HL-60 (cell line): Measurements from ENCODE around the gene LUM.

ENCODE experiments used
- POLR2AphosphoS5 ChIP-seq: IDR thresholded peaks from 2 replicates; pipeline ENCODE4 v1.6.1; 2012; ENCODE audit warnings: low read depth
- TF ChIP-seq, protein P1 (sequence below): IDR thresholded peaks from one replicate; pipeline ENCODE4 v1.5.1; 2011; ENCODE audit warnings: low read length, control low read depth, inconsistent platforms; ENCODE audit not compliant: insufficient read depth
- TF ChIP-seq, protein P2 (sequence below): IDR thresholded peaks from 2 replicates; pipeline ENCODE4 v1.6.1; 2012; ENCODE audit warnings: low read depth; ENCODE audit not compliant: insufficient replicate concordance

DNA sequence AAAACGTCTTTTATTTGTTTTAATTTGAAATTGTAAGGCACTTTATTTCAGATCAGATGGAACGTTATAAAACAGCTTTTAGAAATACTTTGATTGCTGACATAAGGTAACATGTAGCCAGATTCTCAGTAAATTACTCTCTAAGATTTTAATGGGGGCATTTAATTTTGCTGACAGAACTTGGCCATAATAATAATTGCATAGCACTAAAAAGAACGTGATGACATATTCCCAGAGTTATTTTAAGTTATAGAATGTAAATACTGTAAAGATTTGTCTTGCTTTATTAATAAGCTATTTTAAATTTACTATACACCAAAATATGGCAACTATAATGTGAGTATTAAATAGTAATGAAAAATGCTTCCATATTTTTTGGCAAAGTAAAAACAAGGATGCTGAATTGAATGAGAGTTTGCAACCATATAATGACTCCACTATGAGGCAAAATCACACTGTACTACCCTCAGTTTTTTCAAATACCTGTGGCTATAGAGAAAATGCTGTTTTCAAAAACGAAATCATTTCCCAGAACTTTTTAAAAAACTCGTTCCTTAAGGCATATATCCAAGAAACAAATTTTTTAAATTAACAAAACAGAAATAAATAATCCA, 876 bp downstream of the LUM start:
- TF ChIP-seq, protein P1, sequence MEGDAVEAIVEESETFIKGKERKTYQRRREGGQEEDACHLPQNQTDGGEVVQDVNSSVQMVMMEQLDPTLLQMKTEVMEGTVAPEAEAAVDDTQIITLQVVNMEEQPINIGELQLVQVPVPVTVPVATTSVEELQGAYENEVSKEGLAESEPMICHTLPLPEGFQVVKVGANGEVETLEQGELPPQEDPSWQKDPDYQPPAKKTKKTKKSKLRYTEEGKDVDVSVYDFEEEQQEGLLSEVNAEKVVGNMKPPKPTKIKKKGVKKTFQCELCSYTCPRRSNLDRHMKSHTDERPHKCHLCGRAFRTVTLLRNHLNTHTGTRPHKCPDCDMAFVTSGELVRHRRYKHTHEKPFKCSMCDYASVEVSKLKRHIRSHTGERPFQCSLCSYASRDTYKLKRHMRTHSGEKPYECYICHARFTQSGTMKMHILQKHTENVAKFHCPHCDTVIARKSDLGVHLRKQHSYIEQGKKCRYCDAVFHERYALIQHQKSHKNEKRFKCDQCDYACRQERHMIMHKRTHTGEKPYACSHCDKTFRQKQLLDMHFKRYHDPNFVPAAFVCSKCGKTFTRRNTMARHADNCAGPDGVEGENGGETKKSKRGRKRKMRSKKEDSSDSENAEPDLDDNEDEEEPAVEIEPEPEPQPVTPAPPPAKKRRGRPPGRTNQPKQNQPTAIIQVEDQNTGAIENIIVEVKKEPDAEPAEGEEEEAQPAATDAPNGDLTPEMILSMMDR, result no peak
- TF ChIP-seq, protein P2, sequence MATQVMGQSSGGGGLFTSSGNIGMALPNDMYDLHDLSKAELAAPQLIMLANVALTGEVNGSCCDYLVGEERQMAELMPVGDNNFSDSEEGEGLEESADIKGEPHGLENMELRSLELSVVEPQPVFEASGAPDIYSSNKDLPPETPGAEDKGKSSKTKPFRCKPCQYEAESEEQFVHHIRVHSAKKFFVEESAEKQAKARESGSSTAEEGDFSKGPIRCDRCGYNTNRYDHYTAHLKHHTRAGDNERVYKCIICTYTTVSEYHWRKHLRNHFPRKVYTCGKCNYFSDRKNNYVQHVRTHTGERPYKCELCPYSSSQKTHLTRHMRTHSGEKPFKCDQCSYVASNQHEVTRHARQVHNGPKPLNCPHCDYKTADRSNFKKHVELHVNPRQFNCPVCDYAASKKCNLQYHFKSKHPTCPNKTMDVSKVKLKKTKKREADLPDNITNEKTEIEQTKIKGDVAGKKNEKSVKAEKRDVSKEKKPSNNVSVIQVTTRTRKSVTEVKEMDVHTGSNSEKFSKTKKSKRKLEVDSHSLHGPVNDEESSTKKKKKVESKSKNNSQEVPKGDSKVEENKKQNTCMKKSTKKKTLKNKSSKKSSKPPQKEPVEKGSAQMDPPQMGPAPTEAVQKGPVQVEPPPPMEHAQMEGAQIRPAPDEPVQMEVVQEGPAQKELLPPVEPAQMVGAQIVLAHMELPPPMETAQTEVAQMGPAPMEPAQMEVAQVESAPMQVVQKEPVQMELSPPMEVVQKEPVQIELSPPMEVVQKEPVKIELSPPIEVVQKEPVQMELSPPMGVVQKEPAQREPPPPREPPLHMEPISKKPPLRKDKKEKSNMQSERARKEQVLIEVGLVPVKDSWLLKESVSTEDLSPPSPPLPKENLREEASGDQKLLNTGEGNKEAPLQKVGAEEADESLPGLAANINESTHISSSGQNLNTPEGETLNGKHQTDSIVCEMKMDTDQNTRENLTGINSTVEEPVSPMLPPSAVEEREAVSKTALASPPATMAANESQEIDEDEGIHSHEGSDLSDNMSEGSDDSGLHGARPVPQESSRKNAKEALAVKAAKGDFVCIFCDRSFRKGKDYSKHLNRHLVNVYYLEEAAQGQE, result no peak
- TF ChIP-seq POLR2AphosphoS5, result no peak
